SH-SY5Y (cell line): ENCODE measurements around the gene HARS1.

ENCODE experiments used
- GATA2 ChIP-seq: IDR thresholded peaks from 2 replicates; pipeline ENCODE4 v1.6.1; 2011; ENCODE audit warnings: mild to moderate bottlenecking, low read depth, low read length
- GATA3 ChIP-seq: IDR thresholded peaks from 2 replicates; pipeline ENCODE4 v1.6.1; 2011; ENCODE audit warnings: low read depth, mild to moderate bottlenecking, low read length, moderate library complexity

GRCh38 chr5:140711794-140712193, 20.6 kb upstream of the HARS1 start:
- TF ChIP-seq GATA3, result no peak
- no peak for TF ChIP-seq GATA2
